HG03432 (cell line): ENCODE results near the gene SLC45A1.

Experiments used
- ATAC-seq: cut with Tn5 transposase; IDR thresholded peaks from one replicate; pipeline ENCODE4 v1.9.1; 2021; ENCODE audit warnings: mild to moderate bottlenecking, moderate library complexity; ENCODE audit not compliant: unreplicated experiment

The SLC45A1 gene

DNA sequence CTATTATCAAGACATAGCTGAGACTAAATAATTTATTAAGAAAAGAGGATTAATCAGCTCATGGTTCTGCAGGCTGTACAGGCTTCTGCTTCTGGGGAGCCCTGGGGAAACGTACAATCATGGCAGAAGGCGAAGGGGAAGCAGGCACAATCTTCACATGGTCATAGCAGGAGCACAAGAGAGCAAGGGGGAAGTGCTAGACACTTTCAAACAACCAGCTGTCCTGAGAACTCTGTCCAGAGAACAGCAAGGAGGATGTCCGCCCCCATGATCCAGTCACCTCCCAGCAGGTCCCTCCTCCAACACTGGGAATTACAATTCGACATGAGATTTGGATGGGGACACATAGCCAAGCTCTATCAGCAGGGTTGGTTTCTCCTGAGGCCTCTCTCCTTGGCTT is 10.3 kb upstream of the SLC45A1 start:
- no peak for ATAC-seq

DNA sequence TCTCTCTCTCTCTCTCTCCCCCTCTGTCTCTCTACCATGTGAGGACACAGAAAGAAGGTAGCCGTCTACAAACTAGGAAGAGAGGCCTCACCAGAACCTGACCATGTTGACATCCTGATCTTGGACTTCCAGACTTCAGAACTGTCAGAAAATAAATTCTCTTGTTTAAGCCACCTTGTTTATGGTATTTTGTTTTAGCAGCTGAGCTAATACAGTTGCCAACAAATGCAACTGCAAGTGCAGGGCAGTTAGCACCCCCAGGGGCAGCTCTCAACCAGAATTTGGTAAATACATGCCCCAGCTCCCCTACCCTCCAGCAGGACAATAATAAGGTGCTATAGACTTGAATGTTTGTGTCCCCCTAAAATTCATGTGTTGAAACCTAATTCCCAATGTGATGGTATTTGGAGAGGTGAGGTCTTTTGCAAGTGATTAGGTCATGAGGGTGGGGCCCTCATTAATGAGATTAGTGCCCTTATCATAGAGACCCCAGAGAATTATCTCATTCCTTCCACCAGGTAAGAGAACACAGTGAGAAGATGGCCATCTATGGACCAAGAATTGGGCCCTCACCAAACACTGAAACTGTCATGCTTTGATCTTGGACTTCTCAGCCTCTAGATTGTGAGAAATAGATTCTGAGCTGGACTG is 6.7 kb upstream of the SLC45A1 start:
- ATAC-seq = no peak

DNA sequence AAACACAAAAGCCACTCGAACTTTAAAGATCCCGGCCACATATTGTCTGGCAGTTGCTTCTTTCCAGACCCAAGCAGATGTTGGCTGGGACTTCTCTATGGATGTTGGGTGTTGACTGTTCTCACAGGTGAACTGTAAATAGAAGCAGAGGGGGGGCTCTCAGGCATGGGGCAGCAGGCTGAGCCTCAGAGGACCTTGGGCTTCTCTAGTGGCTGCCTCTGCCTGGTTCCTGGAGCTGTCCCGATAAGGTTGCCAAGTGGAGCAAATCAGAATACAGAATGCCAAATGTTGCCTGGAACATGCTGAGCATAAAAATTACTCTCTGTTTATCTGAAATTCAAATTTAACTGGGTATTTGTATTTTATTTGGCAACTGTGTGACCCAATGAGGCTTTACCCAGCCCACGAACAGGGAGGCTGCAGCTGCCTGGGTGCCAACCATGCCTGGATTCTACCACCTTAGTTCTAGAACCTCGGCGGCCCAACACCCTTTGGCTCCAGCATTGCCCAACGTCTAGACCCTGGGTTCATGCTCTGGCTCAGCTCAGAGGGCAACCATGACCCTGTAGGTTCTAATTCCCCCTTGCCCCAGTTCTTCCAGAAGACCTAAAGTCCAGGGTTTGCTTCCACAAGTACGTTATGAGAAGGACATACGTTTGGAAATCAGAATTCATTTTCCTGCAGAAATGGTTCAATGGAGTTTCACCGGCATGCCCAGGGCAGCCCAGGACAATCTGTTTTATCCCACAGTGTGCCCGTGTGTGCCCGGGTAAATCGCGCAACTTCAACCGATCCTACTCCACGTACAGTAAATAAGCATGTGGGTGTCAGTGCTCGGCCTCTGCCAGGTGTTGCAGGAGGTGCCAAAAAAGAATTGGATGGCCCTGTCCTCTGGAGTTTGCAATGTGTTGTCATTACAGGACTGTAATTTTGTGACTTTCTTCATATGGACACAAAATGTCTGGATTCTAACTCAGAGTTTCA is 5.4 kb upstream of the SLC45A1 start:
- no peak for ATAC-seq

DNA sequence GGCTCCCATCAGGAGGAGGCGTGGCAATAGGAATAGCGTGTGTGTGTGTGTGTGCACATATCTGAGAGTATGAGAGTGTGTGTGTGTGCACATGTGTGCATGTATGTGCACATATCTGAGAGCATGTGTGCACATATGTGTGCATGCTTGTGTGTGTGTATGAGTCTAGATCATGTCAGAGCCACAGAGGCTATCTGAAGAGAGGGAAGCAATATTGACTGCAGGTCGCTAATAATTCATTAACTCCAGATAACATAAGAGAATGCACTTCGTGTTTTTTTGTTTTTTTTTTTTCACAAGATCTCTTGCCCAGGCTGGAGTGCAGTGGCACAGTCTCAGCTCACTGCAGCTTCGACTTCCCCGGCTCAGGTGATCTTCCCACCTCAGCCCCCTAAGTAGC is 4.7 kb upstream of the SLC45A1 start:
- no peak for ATAC-seq

DNA sequence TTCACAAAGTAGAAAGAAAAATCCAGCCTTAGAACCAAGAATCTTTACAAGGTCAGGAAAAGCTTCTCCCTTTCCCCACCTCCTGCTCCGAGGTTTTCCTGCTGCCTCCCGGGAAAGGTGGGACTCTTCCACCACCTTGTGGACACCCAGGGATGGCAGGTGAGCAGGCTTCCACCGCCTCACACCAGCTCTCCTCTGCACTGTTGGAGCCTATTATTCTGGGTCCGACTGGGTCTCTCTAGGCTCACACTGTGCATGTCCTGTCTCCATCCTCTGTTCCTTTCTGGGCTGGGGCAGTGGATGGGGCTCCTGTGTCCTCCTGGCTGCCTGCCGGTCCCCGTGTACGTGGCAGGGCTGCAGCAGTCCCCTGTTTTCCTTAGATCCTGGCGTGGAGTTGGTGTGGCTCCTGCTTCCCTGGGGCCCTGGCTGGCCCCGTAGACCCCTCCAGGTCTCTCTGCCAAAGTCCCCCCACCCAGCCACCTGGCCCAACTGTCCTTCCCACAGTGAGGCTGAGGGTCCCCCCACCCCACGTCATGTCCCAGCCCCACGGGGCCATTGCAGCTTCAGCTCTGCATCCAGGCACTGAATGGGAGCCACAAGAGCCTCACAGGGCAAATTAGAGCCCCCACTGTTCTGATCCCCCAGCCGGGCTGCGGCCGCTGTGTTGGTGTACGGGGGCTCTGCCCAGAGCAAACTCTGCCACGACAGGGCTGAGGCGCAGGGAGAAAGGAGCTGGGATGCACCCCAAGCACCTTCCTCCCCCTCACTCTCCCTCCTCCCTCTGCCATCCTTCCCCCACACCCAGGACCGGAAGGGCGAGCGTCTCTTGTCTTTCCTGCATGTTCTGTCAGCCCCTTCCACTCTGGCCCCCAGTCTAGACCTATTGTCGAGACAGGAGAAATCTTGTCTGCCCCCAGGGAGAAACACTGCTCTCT is 3.3 kb upstream of the SLC45A1 start:
- no peak for ATAC-seq

DNA sequence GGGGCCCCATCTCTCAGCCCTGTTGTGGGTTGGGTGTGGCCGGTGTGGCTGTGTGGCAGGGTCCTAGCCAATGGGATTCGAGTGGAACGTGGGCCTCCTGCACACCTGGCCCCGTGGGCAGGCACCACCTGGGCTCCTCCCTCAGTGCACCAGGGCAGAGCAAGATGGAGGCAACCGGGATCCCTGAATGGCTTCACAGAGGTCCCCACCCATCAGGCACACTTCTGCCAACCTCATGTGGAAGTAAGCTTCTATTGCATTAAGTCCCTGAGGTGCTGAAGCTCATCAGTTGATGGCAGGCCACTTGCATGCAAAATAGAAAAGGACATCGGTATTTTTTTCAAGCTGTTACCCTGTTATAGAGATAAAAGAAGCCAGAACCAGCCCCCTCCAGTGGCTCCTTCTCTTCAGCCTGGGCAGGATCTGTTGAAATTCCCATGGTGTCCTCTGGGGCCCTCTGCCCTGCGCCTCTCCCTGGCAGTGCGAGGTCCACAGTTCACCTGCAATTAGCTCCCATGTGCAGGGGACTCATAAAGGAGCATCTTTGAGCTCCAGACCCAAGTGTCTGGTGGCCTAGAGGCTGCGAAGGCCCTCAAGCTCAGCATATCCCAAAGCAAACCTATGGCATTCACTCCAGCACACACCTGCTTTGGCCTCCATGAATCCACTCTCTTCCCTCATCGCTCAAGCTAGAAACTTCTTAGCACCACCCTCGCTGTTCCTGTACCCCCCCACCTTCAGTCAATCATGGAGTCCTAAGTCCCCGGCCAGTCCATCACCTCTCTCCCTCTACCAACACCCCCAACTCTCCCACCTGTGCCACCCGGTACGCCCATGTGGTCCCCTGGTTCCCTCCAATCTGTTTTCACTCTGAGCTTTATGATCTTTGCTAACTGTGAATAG is 2.1 kb upstream of the SLC45A1 start:
- ATAC-seq = no peak

DNA sequence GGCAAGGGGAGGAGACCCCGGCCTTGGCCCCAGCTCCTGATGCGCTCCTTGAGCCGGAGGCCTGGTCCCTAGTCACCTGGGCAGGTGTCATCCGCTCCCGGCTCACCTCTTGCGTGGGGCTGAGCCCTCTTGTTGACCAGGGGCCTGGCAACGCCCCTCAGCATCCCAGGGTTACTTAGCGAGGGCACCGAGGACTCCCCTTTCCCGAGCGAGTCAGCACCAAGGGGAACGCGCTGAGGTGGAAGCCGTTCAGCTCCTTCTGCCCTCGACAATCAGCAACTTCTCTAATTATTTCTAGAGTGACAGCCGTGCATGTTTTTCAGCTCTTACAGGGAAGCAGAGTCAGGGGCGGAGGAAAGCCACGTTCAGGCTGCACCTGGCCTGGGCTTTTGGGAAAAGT is 522 bp downstream of the SLC45A1 start:
- ATAC-seq = no peak

DNA sequence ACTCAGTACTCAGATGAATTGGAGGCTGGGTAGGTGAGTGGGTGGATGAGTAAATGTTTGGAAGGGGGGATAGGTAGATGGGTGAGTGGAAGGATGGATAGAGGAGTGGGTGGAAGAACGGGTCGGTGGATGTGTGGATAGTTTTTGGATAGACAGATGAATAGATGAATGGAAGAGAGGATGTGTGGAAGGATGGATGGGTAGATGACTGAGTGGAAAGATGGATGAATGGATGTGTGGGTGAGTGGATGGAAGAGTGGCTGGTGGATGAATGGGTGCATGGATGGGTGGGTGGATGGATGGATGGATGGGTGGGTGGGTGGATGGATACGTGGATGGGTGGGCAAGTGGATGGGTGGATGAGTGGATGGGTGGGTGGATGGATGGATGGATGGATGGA is 3.7 kb downstream of the SLC45A1 start:
- ATAC-seq = no peak

DNA sequence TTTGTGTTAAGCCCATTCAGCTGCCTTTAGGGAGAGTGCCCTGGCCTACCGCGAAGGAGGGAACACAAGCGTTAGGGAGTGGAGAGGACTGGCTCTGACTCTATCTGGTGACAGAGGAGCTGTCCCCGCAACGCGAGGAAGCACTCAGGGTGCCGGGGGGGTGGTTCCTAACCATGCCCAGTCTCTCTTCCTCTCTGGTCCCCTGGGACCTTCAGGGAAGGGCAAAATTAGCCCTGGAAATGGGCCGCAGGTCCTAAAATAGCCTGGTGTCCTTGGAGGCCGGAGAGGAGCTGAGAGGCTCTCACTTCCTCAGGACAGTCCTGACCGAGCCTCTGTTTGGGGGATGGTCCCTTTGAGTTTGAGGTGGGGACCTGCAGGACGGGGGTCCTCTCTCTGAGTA is 5.8 kb downstream of the SLC45A1 start:
- ATAC-seq = no peak

DNA sequence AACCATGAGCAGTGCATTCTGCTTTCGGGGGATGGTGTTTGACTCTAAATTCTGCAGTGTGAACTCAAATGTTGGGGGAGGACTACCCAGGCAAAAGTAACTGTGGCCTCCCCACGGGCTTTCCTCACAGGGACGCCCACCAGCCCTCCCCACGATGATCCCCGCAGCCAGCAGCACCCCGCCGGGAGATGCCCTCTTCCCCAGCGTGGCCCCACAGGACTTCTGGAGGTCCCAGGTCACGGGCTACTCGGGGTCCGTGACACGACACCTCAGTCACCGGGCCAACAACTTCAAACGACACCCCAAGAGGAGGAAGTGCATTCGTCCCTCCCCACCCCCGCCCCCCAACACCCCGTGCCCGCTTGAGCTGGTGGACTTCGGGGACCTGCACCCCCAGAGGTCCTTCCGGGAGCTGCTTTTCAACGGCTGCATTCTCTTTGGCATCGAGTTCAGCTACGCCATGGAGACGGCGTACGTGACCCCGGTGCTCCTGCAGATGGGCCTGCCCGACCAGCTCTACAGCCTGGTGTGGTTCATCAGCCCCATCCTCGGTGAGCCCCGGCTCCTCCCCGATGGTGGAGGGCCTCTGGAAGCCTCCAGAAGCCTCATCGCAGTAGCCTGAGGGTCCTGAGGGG is 6.4 kb downstream of the SLC45A1 start:
- ATAC-seq = no peak

DNA sequence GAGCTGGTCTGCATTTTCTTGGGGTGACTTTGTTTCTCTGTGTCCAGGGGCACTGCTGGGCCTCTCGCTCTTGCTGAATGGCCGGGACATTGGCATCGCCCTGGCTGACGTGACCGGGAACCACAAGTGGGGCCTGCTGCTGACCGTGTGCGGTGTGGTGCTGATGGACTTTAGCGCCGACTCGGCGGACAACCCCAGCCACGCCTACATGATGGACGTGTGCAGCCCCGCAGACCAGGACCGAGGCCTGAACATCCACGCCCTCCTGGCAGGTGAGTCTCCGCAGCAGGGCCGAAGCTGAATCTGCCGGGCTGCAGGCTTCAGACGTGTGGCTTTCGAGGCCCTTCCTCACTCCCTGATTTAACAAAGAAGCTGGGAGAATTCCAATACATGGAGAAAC is 7.9 kb downstream of the SLC45A1 start:
- ATAC-seq = no peak

DNA sequence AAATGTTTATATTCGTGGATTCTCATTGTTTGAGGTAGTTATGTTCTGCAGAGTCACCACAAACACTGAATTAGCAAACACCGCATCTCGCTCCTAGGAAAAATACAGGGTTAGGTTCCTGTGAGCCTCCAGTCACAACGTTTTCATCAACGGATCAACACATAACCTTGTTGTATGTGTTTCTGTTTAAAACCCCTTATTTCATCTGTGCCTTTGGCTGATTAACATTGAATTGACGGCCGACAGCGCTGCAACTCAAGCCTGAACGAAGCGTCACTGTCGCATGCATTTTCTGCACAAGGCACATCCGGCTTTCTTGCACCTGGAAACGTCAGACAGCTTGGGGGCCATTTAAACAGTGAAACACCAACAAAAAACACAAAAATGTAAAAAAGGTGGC is 8.4 kb downstream of the SLC45A1 start:
- no peak for ATAC-seq

DNA sequence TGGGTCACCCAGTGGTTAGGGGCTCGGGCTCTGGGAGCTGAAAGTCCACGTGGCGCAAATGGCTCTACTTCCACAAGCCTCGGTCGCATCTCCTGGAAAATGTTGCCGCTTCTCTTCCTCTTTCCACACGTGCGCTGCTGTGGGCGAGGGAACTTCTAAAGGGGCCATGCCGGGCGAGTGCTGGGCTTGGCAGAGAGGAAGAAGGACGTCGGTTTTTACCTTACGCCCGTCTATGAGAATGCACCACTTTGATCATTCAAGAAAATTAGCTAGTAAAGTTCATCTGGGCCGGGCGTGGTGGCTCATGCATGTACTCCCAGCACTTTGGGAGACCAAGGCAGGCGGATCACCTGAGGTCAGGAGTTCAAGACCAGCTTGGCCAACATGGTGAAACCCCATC is 10.4 kb downstream of the SLC45A1 start:
- ATAC-seq = no peak

DNA sequence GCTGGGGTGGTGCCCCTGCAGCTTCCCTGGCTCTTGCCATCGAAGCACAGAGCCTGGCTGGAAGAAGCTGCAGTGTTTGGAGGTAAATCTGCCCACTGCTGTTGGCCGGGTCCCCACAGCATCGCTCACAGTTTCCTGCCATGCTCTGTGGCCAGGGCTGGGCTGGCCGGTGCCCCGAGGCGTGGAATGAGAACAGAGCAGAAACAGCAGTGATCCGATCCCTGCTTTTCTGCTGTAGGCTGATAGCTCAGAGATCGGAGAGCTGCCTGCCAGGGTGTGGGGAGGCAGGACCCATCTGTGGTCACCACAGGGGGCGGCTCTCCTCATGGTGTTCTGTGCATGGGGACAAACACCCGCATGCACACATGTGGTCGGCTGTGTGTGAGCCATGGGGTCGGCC is 11.5 kb downstream of the SLC45A1 start:
- no peak for ATAC-seq

DNA sequence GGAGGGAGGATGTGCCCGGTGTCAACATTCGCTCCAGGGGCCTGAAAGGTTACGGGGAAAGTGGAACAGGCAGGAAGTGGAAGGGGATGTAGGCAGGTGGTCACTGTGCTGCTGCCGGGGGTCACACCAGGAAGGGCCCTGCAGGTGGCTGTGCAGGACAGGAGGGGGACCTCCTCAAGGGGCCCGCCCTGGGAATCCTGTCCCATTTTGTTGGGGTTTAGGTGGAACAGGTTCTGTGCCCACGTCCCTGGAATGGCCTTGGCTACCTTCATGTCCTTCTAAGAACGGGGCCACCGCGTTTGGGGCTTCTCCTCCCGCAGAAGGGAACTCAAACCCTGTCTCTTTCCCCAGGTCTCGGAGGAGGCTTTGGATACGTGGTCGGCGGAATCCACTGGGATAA is 11.9 kb downstream of the SLC45A1 start:
- no peak for ATAC-seq

DNA sequence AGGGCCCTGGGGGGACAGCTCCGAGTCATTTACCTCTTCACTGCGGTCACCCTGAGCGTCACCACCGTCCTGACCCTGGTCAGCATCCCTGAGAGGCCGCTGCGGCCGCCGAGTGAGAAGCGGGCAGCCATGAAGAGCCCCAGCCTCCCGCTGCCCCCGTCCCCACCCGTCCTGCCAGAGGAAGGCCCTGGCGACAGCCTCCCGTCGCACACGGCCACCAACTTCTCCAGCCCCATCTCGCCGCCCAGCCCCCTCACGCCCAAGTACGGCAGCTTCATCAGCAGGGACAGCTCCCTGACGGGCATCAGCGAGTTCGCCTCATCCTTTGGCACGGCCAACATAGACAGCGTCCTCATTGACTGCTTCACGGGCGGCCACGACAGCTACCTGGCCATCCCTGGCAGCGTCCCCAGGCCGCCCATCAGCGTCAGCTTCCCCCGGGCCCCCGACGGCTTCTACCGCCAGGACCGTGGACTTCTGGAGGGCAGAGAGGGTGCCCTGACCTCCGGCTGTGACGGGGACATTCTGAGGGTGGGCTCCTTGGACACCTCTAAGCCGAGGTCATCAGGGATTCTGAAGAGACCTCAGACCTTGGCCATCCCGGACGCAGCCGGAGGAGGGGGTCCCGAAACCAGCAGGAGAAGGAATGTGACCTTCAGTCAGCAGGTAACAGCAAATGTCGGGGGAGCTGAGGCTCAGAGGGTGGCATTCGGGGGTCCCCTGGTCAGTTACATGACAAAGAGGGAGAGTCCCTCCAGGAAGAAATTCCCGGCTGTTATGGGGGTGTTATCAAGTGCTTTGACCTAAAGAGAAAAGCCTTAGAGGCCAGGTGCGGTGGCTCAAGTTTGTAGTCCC is 12.6 kb downstream of the SLC45A1 start:
- ATAC-seq = no peak

DNA sequence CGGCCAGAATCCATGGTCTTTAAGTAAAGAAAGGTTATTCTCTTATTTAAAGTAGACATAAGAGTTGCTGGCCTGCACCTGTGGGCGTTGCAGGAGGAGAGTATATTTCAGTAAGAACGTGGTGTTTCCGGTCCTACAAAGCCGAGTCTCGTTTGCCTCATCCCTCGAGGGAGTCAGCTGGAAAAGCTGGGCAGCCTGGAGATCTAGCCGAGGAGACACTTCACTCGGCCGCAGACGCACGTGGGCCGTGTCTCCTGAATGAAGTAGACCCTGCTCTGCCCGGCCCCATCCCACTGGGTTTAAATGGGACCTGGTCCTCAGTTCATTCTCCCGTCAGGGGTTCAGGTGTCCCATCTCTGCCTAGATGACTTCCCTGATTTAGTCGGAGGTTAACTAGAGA is 14.9 kb downstream of the SLC45A1 start:
- no peak for ATAC-seq

DNA sequence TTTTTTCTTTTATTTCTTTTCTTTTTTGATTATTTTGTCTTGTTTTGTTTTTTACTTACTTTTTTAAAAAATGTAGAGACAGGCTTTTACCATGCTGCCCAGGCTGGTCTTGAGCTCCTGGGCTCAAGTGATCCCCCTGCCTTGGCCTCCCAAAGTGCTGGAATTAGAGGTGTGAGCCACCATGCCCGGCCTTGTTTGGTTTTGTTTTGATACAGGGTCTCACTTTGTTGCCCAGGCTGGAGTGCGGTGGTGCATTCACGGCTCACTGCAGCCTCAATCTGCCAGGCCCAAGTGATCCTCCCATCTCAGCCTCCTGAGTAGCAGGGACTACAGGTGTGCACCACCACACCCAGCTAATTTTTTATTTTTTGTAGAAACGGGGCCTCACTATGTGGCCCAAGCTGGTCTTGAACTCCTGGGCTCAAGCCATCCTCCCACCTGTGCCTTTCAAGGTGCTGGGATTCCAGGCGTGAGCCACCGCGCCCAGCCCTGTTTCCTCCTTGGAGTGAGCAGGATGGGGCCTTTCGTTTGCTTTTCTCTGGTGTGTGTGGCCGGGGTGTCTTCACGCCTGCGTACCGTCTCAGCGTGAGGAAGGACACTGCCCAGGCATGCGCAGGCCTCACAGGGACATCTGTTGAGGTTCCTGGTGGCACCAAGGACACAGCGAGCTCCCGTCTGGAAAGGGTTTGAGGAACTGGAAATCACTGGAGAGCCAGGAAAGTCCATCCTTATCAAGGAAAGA is 15.5 kb downstream of the SLC45A1 start:
- no peak for ATAC-seq
